ENCODE results near the gene WBP1L. TPM values are rescaled to one million over a fixed set of nuclear protein-coding genes. Genes with fewer than 3 reads are reported as not detected.

WBP1L gene
- total and polyA plus RNA-seq, 4 donors, result 12.3 to 43.6 (median 27.6) TPM

DNA sequence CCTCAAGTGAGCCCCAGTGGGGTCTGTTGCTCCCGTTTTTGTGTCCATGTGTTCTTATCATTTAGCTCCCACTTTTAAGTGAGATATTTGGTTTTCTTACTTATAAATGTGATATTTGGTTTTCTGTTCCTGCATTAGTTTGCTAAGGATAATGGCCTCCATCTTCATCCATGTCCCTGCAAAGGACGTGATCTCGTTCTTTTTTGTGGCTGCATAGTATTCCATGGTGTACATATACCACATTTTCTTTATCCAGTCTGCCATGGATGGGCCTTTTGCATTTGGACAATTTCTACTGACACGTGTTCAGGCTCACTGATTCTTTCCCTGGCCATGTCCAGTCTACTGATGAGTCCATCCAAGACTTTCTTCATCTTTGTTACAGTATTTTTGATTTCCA, 19.8 kb upstream of the WBP1L start:
- TF ChIP-seq, protein P1, sequence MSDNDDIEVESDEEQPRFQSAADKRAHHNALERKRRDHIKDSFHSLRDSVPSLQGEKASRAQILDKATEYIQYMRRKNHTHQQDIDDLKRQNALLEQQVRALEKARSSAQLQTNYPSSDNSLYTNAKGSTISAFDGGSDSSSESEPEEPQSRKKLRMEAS (IDR thresholded peaks at IDR 0.05), result no peak
- TF ChIP-seq, protein P2, sequence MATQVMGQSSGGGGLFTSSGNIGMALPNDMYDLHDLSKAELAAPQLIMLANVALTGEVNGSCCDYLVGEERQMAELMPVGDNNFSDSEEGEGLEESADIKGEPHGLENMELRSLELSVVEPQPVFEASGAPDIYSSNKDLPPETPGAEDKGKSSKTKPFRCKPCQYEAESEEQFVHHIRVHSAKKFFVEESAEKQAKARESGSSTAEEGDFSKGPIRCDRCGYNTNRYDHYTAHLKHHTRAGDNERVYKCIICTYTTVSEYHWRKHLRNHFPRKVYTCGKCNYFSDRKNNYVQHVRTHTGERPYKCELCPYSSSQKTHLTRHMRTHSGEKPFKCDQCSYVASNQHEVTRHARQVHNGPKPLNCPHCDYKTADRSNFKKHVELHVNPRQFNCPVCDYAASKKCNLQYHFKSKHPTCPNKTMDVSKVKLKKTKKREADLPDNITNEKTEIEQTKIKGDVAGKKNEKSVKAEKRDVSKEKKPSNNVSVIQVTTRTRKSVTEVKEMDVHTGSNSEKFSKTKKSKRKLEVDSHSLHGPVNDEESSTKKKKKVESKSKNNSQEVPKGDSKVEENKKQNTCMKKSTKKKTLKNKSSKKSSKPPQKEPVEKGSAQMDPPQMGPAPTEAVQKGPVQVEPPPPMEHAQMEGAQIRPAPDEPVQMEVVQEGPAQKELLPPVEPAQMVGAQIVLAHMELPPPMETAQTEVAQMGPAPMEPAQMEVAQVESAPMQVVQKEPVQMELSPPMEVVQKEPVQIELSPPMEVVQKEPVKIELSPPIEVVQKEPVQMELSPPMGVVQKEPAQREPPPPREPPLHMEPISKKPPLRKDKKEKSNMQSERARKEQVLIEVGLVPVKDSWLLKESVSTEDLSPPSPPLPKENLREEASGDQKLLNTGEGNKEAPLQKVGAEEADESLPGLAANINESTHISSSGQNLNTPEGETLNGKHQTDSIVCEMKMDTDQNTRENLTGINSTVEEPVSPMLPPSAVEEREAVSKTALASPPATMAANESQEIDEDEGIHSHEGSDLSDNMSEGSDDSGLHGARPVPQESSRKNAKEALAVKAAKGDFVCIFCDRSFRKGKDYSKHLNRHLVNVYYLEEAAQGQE (IDR thresholded peaks at IDR 0.05), result no peak
- TF ChIP-seq, protein P3, sequence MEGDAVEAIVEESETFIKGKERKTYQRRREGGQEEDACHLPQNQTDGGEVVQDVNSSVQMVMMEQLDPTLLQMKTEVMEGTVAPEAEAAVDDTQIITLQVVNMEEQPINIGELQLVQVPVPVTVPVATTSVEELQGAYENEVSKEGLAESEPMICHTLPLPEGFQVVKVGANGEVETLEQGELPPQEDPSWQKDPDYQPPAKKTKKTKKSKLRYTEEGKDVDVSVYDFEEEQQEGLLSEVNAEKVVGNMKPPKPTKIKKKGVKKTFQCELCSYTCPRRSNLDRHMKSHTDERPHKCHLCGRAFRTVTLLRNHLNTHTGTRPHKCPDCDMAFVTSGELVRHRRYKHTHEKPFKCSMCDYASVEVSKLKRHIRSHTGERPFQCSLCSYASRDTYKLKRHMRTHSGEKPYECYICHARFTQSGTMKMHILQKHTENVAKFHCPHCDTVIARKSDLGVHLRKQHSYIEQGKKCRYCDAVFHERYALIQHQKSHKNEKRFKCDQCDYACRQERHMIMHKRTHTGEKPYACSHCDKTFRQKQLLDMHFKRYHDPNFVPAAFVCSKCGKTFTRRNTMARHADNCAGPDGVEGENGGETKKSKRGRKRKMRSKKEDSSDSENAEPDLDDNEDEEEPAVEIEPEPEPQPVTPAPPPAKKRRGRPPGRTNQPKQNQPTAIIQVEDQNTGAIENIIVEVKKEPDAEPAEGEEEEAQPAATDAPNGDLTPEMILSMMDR (IDR thresholded peaks at IDR 0.05; ENCODE audit: low read depth, low read length, missing input control), result no peak
- no peak for TF ChIP-seq FOXA1 (IDR thresholded peaks at IDR 0.05)
- TF ChIP-seq, protein P4, sequence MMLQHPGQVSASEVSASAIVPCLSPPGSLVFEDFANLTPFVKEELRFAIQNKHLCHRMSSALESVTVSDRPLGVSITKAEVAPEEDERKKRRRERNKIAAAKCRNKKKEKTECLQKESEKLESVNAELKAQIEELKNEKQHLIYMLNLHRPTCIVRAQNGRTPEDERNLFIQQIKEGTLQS (IDR thresholded peaks at IDR 0.05), result no peak
- no peak for TF ChIP-seq HNF4A (conservative IDR thresholded peaks at IDR 0.05)
- TF ChIP-seq NR2F2 (IDR thresholded peaks at IDR 0.05), result no peak
- no peak for TF ChIP-seq YY1 (IDR thresholded peaks at IDR 0.05)
- H3K4me1 ChIP-seq (ENCODE audit: control insufficient read depth in 4 of 4, insufficient read depth in 4 of 4, low read length in 3 of 4), result no peaks in the 10 kb centered on the region
- no peaks in the 10 kb centered on the region for H3K9me3 ChIP-seq (ENCODE audit: control insufficient read depth in 4 of 4, low read length in 3 of 4)
- no peak for DNase-seq (ENCODE audit: low spot score)
- peaks cover 0 to 14% (median 6%) of the 10 kb centered on the region in 4 donors for H3K36me3 ChIP-seq (ENCODE audit: control insufficient read depth in 4 of 4, insufficient read depth in 3 of 4, low read depth in 1 of 4, low read length in 3 of 4)
- no peaks in the 10 kb centered on the region for H3K27me3 ChIP-seq (ENCODE audit: control insufficient read depth in 4 of 4, insufficient read depth in 4 of 4, low read length in 3 of 4)
- WGBS, result 98% methylated on average over 4 of the region's 4 CpGs
- no peak overlapping the region for H3K27ac ChIP-seq (ENCODE audit: low read depth in 1 of 2, low read length in 2 of 2)
- no peak overlapping the region for H3K4me3 ChIP-seq (ENCODE audit: low read depth in 1 of 3, low read length in 3 of 3)
- H3K9ac ChIP-seq (ENCODE audit: low read depth in 1 of 2, low read length in 2 of 2), result no peak overlapping the region

DNA sequence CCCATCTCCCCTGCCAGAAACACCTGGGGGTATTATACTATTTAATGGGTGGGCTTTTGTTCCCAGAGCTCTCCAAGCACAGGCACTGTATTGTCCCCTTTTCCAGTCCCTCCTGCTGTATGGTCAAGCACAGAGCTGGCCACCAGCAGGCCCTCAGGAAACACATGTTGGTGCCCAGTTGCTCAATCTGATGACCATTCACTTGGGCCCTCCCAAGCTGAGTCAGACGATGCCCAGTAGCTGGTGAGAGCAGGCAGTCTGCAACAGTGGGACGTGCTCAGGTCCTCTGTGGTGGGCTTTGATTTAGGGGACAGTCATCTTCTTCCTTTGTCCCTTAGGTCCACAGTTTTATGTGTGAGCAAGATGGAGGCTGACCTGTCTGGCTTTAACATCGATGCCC, 17.5 kb upstream of the WBP1L start:
- 71% methylated on average over 3 of the region's 3 CpGs for WGBS
- H3K4me3 ChIP-seq (ENCODE audit: low read depth in 1 of 3, low read length in 3 of 3), result no peak overlapping the region
- no peak overlapping the region for H3K27ac ChIP-seq (ENCODE audit: low read depth in 1 of 2, low read length in 2 of 2)

More for the DNA sequence above, 17.5 kb upstream of the WBP1L start:
- Histone ChIP-seq H3K36me3 (ENCODE audit: control insufficient read depth in 4 of 4, insufficient read depth in 3 of 4, low read depth in 1 of 4, low read length in 3 of 4) (peaks cover 0 to 12% (median 6%) of the 10 kb centered on the region in 4 donors), H3K9ac (ENCODE audit: low read depth in 1 of 2, low read length in 2 of 2) (no peak overlapping the region), H3K27me3 (ENCODE audit: control insufficient read depth in 4 of 4, insufficient read depth in 4 of 4, low read length in 3 of 4) (no peaks in the 10 kb centered on the region), H3K4me1 (ENCODE audit: control insufficient read depth in 4 of 4, insufficient read depth in 4 of 4, low read length in 3 of 4) (peaks cover 0 to 2% (median 0%) of the 10 kb centered on the region in 4 donors), H3K9me3 (ENCODE audit: control insufficient read depth in 4 of 4, low read length in 3 of 4) (no peaks in the 10 kb centered on the region)
- no peak for DNase-seq (ENCODE audit: low spot score)
- TF ChIP-seq JUND (IDR thresholded peaks at IDR 0.05), result no peak
- no peak for TF ChIP-seq SP1 (IDR thresholded peaks at IDR 0.05)
- TF ChIP-seq, protein P5, sequence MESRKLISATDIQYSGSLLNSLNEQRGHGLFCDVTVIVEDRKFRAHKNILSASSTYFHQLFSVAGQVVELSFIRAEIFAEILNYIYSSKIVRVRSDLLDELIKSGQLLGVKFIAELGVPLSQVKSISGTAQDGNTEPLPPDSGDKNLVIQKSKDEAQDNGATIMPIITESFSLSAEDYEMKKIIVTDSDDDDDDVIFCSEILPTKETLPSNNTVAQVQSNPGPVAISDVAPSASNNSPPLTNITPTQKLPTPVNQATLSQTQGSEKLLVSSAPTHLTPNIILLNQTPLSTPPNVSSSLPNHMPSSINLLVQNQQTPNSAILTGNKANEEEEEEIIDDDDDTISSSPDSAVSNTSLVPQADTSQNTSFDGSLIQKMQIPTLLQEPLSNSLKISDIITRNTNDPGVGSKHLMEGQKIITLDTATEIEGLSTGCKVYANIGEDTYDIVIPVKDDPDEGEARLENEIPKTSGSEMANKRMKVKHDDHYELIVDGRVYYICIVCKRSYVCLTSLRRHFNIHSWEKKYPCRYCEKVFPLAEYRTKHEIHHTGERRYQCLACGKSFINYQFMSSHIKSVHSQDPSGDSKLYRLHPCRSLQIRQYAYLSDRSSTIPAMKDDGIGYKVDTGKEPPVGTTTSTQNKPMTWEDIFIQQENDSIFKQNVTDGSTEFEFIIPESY (IDR thresholded peaks at IDR 0.05), result no peak
- no peak for TF ChIP-seq RAD21 (IDR thresholded peaks at IDR 0.05)
- TF ChIP-seq, protein P3 (IDR thresholded peaks at IDR 0.05; ENCODE audit: low read depth, low read length, missing input control), result no peak
- no peak for TF ChIP-seq GABPA (IDR thresholded peaks at IDR 0.05 in 1 of 2, conservative IDR thresholded peaks at IDR 0.05 in 1 of 2)
- TF ChIP-seq FOXA1 (IDR thresholded peaks at IDR 0.05), result no peak
- TF ChIP-seq, protein P1 (IDR thresholded peaks at IDR 0.05), result no peak

All from liver (tissue), 9 donors.